ENCODE results near the gene MINK1. TPM values are rescaled to one million over a fixed set of nuclear protein-coding genes. Genes with fewer than 3 reads are reported as not detected.

The MINK1 gene
- total RNA-seq, 1 donor from 2014 or later, result 73.0 TPM

DNA sequence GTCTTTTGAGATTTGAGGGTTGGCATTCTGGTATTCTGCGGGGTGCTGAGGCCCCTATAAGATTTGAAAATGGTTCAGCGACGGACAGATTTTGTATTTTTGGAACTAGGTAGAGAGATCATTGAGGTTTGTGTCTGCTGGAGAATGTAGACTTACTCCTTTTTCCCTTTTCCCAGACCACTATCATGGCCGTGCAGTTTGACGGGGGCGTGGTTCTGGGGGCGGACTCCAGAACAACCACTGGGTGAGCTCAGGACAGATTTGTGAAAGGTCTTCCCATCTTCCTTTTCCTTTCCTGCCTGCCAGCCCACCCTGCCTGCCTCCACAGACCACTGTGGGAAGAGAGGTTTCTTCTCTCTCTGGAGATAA, 36.6 kb upstream of the MINK1 start:
- TF ChIP-seq, protein P1, sequence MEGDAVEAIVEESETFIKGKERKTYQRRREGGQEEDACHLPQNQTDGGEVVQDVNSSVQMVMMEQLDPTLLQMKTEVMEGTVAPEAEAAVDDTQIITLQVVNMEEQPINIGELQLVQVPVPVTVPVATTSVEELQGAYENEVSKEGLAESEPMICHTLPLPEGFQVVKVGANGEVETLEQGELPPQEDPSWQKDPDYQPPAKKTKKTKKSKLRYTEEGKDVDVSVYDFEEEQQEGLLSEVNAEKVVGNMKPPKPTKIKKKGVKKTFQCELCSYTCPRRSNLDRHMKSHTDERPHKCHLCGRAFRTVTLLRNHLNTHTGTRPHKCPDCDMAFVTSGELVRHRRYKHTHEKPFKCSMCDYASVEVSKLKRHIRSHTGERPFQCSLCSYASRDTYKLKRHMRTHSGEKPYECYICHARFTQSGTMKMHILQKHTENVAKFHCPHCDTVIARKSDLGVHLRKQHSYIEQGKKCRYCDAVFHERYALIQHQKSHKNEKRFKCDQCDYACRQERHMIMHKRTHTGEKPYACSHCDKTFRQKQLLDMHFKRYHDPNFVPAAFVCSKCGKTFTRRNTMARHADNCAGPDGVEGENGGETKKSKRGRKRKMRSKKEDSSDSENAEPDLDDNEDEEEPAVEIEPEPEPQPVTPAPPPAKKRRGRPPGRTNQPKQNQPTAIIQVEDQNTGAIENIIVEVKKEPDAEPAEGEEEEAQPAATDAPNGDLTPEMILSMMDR (conservative IDR thresholded peaks at IDR 0.05), result no peak
- Mint-ChIP-seq H3K27me3 (ENCODE audit: low read depth) (peaks cover 10% of the 10 kb centered on the region), H3K4me1 (peaks cover 12% of the 10 kb centered on the region), H3K4me3 (peak overlapping the region; percentile 100), H3K27ac (ENCODE audit: unreplicated experiment) (peak overlapping the region; percentile 96), H3K36me3 (ENCODE audit: low read depth) (peaks cover 10% of the 10 kb centered on the region), H3K9me3 (no peaks in the 10 kb centered on the region)
- DNase-seq (ENCODE audit: low read depth, low spot score), result peak; percentile 33

- Mint-ChIP-seq H3K4me3 (peak overlapping the region; percentile 73), H3K9me3 (no peaks in the 10 kb centered on the region)
These were observed 32.5 kb upstream of the MINK1 start for GRCh38 chr17:4800462-4801196.

GRCh38 chr17:4802228-4802627, 30.9 kb upstream of the MINK1 start, which contains the start of gene C17orf114:
TSS of gene C17orf114 (minus strand) at chr17:4802328.
- Mint-ChIP-seq H3K27me3 (ENCODE audit: low read depth) (no peaks in the 10 kb centered on the region), H3K9me3 (no peaks in the 10 kb centered on the region), H3K4me3 (peak within 1 kb of the TSS; percentile 73), H3K36me3 (ENCODE audit: low read depth) (peaks cover 7% of the 10 kb centered on the region), H3K4me1 (peaks cover 10% of the 10 kb centered on the region), H3K27ac (ENCODE audit: unreplicated experiment) (no peak within 1 kb of the TSS)
- TF ChIP-seq, protein P1 (conservative IDR thresholded peaks at IDR 0.05), result no peak
- DNase-seq (ENCODE audit: low read depth, low spot score), result no peak

More at GRCh38 chr17:4800462-4801196, 32.5 kb upstream of the MINK1 start:
- no peak for DNase-seq (ENCODE audit: low read depth, low spot score)
- Mint-ChIP-seq H3K27me3 (ENCODE audit: low read depth) (no peaks in the 10 kb centered on the region), H3K27ac (ENCODE audit: unreplicated experiment) (no peak overlapping the region), H3K4me1 (peaks cover 15% of the 10 kb centered on the region), H3K36me3 (ENCODE audit: low read depth) (peaks cover 10% of the 10 kb centered on the region)
- TF ChIP-seq, protein P1 (conservative IDR thresholded peaks at IDR 0.05), result no peak

- peak overlapping the region; percentile 90 for H3K4me3 Mint-ChIP-seq
- peaks cover 9% of the 10 kb centered on the region for H3K36me3 Mint-ChIP-seq (ENCODE audit: low read depth)
- DNase-seq (ENCODE audit: low read depth, low spot score), result no peak
- H3K27ac Mint-ChIP-seq (ENCODE audit: unreplicated experiment), result no peak overlapping the region
- no peaks in the 10 kb centered on the region for H3K9me3 Mint-ChIP-seq
- no peaks in the 10 kb centered on the region for H3K27me3 Mint-ChIP-seq (ENCODE audit: low read depth)
- TF ChIP-seq, protein P1 (conservative IDR thresholded peaks at IDR 0.05), result no peak
- peaks cover 34% of the 10 kb centered on the region for H3K4me1 Mint-ChIP-seq
These were observed 26.7 kb upstream of the MINK1 start for GRCh38 chr17:4806456-4806776.

GRCh38 chr17:4806777-4807604, 26.1 kb upstream of the MINK1 start, which contains the start of gene PLD2:
TSS of gene PLD2 (plus strand) at chr17:4807152. CDS start at chr17:4807773, 621 bp downstream.
- H3K27ac Mint-ChIP-seq (ENCODE audit: unreplicated experiment), result peak within 1 kb of the TSS; percentile 50
- H3K27me3 Mint-ChIP-seq (ENCODE audit: low read depth), result no peaks in the 10 kb centered on the region

More at GRCh38 chr17:4806777-4807604, 26.1 kb upstream of the MINK1 start, which contains the start of gene PLD2:
- no peaks in the 10 kb centered on the region for H3K9me3 Mint-ChIP-seq
- H3K36me3 Mint-ChIP-seq (ENCODE audit: low read depth), result peaks cover 9% of the 10 kb centered on the region
- TF ChIP-seq, protein P1 (conservative IDR thresholded peaks at IDR 0.05), result no peak
- DNase-seq (ENCODE audit: low read depth, low spot score), result peak; percentile 74
- H3K4me3 Mint-ChIP-seq, result peak within 1 kb of the TSS; percentile 90
- H3K4me1 Mint-ChIP-seq, result peaks cover 34% of the 10 kb centered on the region
